Thymus (tissue), 11 donors: ENCODE data around the gene PIAS4. TPM values are rescaled to one million over a fixed set of nuclear protein-coding genes. Genes with fewer than 3 reads are reported as not detected.

Experiments
- DNase-seq, 9 donors: peaks; one replicate each; pipeline ENCODE4 v3.0.0-alpha.2; 2013; ENCODE audit warnings: low spot score in 9 of 9, low read depth in 6 of 9, missing footprints in 1 of 9
- H3K27ac ChIP-seq, 2 donors: one replicate each; pipeline ENCODE4 v1.5.1; 2013; ENCODE audit warnings: control low read depth in 1 of 2, low read depth in 1 of 2, low read length in 1 of 2, mild to moderate bottlenecking in 1 of 2, moderate library complexity in 1 of 2
- H3K27me3 ChIP-seq, 2 donors: one replicate each; pipeline ENCODE4 v1.5.1; 2013; ENCODE audit warnings: low read length in 1 of 2; ENCODE audit not compliant: control insufficient read depth in 2 of 2, insufficient read depth in 1 of 2
- H3K36me3 ChIP-seq, 2 donors: one replicate each; pipeline ENCODE4 v1.5.1; 2013; ENCODE audit warnings: low read length in 1 of 2, mild to moderate bottlenecking in 1 of 2, moderate library complexity in 1 of 2; ENCODE audit not compliant: control insufficient read depth in 2 of 2, insufficient read depth in 2 of 2
- H3K4me1 ChIP-seq, 2 donors: one replicate each; pipeline ENCODE4 v1.5.1; 2013; ENCODE audit warnings: low read length in 2 of 2; ENCODE audit not compliant: control insufficient read depth in 2 of 2, insufficient read depth in 2 of 2
- H3K4me3 ChIP-seq, 2 donors: one replicate each; pipeline ENCODE4 v1.5.1; 2013; ENCODE audit warnings: low read length in 2 of 2, control low read depth in 1 of 2, mild to moderate bottlenecking in 1 of 2
- H3K9me3 ChIP-seq, 2 donors: one replicate each; pipeline ENCODE4 v1.5.1; 2013; ENCODE audit warnings: low read length in 1 of 2, mild to moderate bottlenecking in 1 of 2; ENCODE audit not compliant: control insufficient read depth in 2 of 2, insufficient read depth in 1 of 2
- WGBS: extraction: QIAGEN DNeasy Blood & Tissue Kit; methylation state at CpG from one replicate; pipeline ENCODE4 v1.1.7; 2013; 5-methylcytosine and 5-hydroxymethylcytosine counted together
- polyA plus RNA-seq: library from polyadenylated mRNA; stranded (reverse); fragments of 200-250 nt; gene quantifications from one replicate; pipeline ENCODE4 v1.2.3, GENCODE V29; 2013
- total RNA-seq: library from RNA; stranded (reverse); fragments of 120-200 nt; gene quantifications from one replicate; pipeline ENCODE4 v1.2.4, GENCODE V29; 2013
- donor health status: healthy.

Gene PIAS4
- total and polyA plus RNA-seq, 2 donors, result 10.8 to 13.4 TPM

DNA sequence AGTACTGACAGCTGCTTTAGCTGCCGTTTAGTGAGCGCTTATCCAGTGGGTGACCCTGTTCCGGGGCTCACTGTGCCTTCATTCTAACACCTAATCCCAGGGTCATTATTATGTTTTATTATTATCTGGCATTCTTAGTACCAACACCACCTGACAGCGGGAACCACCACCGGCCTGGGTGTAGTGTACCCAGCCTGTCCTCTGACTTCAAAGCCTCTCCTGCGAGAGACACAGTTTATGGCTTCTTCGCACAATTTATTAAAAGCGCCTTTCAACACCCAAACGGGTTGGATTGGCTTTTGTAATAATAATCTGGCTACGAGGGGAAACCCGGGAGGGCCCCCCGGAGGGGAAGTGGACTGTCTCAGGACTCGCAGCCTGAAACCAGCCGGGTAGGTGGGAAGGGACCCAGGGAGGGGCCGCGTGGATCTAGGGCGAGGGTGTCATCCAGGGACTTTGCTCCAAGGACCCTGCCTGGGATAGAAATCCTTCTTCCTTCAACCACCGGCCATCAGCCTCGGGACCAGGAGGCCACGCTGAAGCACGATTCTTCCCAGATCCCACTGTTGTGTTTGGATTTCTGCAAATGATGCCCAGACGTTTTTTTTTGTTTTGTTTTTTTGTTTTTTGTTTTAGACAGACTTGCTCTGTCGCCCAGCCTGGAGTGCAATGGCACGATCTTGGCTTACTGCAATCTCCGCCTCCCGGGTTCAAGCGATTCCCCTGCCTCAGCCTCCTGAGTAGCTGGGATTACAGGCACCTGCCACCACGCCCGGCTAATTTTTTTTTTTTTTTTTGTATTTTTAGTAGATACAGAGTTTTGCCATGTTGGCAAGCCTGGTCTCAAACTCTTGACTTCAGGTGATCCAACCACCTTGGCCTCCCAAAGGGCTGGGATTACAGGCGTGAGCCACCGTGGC, 60.8 kb downstream of the PIAS4 start:
- Histone ChIP-seq H3K27me3 (peaks cover 0 to 16% of the 10 kb centered on the region in 2 donors), H3K27ac (peak overlapping the region; percentile 89 to 96), H3K4me3 (peak overlapping the region; percentile 91 to 94), H3K9me3 (no peaks in the 10 kb centered on the region), H3K36me3 (peaks cover under 1 to 6% of the 10 kb centered on the region in 2 donors), H3K4me1 (peaks cover 20 to 35% of the 10 kb centered on the region in 2 donors)
- DNase-seq, result no peak
- WGBS, result 34% methylated on average over 31 of the region's 31 CpGs

DNA sequence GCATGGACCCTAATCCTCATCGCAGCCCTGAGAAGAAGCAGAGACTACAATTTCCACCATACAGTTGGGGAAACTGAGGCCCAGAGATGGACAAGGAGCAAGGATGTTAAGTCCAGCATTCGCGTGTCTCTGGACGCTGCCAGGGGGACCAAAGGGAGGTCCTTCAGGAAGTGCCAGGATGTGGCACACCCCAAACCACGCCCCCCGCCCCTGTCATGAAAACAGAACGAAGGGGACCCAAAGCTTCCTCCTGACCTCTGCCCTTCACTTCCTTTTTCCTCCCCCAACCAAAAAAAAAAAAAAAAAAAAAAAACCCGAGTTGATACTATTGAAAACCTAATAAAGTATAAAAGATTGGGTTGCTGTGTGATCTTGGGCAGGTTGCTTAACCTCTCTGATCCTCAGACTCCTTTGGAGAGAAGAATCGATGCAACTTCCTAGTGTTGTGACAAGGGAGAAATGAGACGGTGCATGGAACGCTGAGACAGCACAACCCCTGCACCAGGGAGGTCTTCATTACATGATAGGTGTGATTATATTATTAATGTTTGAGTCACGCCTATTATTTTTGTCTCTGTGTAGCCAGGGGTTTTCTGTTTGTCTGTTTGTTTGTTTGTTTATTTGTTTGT, 61.9 kb downstream of the PIAS4 start:
- WGBS, result 48% methylated on average over 12 of the region's 12 CpGs
- Histone ChIP-seq H3K4me3 (no peak overlapping the region), H3K27ac (peak overlapping the region in 1 of 2 donors; percentile 49), H3K4me1 (peaks cover 13 to 24% of the 10 kb centered on the region in 2 donors), H3K27me3 (peaks cover 0 to 16% of the 10 kb centered on the region in 2 donors), H3K36me3 (no peaks in the 10 kb centered on the region), H3K9me3 (no peaks in the 10 kb centered on the region)
- peak in 2 of 9 donors; percentile 46 to 62 for DNase-seq

DNA sequence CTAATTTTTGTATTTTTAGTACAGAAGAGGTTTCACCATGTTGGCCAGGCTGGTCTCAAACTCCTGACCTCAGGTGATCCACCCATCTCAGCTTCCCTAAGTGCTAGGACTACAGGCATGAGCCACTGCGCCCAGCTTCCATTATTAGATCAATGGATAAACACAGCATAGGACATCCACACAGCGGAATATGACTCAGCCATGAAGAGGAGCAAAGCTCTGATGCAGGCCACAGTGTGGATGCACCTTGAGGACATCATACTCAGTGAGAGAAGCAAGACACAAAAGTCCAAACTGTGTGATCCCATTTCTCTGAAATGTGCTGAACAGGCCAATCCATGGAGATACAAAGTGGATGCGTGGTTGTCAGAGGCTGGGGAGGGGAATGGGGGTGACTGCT, 64.1 kb downstream of the PIAS4 start:
- Histone ChIP-seq H3K4me3 (no peak overlapping the region), H3K36me3 (no peaks in the 10 kb centered on the region), H3K9me3 (peaks cover 0 to 4% of the 10 kb centered on the region in 2 donors), H3K4me1 (peaks cover 12 to 26% of the 10 kb centered on the region in 2 donors), H3K27me3 (peaks cover 0 to 16% of the 10 kb centered on the region in 2 donors), H3K27ac (no peak overlapping the region)
- DNase-seq, result no peak
- WGBS, result 97% methylated on average over 3 of the region's 3 CpGs

DNA sequence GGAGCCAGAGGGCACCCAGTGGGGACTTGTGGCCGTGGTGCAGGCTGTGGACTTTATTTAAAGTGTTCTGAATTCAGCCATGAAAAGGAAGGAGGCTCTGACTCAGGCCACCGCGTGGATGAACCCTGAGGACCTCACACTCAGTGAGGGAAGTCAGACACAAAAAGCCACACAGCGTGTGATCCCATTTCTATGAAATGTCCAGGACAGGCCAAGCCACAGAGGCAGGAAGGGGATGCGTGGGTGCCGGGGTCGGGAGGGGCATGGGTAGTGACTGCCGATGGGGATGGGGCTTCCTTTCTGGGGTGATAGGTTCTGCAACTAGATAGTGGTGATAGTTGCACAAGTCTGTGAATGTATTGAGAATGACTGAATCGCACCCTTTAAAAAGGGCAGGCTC, 67.8 kb downstream of the PIAS4 start:
- H3K9me3 ChIP-seq, result peaks cover 0 to 4% of the 10 kb centered on the region in 2 donors
- no peak for DNase-seq
- H3K4me1 ChIP-seq, result peaks cover 8 to 25% of the 10 kb centered on the region in 2 donors
- H3K27me3 ChIP-seq, result no peaks in the 10 kb centered on the region
- H3K27ac ChIP-seq, result no peak overlapping the region
- WGBS, result 70% methylated on average over 9 of the region's 9 CpGs
- no peaks in the 10 kb centered on the region for H3K36me3 ChIP-seq
- no peak overlapping the region for H3K4me3 ChIP-seq

- Histone ChIP-seq H3K4me1 (peaks cover 8 to 25% of the 10 kb centered on the region in 2 donors), H3K36me3 (no peaks in the 10 kb centered on the region), H3K9me3 (peaks cover 0 to 8% of the 10 kb centered on the region in 2 donors), H3K27me3 (no peaks in the 10 kb centered on the region), H3K27ac (no peak overlapping the region), H3K4me3 (no peak overlapping the region)
- WGBS, result 96% methylated on average over 3 of the region's 3 CpGs
- no peak for DNase-seq
Measured at GRCh38 chr19:4077007-4077374, 69.5 kb downstream of the PIAS4 start.

DNA sequence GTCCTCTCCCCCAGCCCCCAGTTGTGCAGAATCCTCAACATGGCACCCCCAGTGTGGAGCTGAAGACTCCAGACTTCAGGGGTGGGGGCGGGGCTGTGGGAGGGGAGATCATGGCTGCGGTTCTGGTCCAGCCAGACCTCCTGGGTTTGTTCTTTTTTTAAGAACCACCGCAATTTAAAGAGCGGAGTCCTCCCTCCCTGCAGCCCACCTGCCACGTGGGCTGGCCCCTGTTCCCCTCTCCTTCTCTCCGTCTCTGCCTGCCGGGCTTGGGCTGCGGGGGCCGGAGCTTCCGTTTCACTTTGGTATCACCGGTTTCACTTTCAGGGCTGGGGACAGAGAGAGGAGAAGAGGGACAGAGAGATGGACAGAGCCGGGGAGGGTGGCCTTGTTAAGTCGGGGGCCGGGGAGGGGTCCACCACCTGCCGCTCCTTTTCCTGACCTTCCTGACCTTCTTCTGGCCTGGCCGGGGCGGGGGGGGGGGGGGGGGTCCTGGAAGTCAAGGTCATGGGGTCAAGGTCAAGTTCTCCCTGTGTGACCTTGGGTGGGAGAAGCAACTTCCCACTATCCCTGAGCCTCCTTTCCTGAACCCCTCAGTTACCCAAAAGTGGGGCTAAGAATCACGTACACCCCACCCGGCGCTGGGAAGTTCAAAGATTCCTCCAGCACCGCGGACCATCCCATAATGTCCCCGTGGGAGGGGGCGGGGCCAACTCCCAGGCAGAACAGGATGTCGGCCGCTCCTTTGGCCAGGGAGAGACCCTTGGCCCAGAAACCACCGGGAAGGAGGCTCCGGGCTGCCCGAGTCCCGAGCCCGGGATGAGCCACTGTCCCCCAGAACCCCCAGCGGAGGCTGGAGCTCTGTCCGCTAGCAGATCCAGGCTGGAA, 70.5 kb downstream of the PIAS4 start:
- H3K36me3 ChIP-seq, result no peaks in the 10 kb centered on the region
- peak overlapping the region in 1 of 2 donors; percentile 74 for H3K27ac ChIP-seq
- H3K27me3 ChIP-seq, result no peaks in the 10 kb centered on the region
- peak in 2 of 9 donors; percentile 54 to 74 for DNase-seq
- H3K4me3 ChIP-seq, result peak overlapping the region; percentile 53 to 68
- H3K4me1 ChIP-seq, result peaks cover 8 to 25% of the 10 kb centered on the region in 2 donors
- H3K9me3 ChIP-seq, result peaks cover 0 to 8% of the 10 kb centered on the region in 2 donors
- 26% methylated on average over 33 of the region's 33 CpGs for WGBS

GRCh38 chr19:4080473-4080872, 72.9 kb downstream of the PIAS4 start:
- no peak for DNase-seq
- H3K27me3 ChIP-seq, result no peaks in the 10 kb centered on the region
- no peak overlapping the region for H3K27ac ChIP-seq
- H3K36me3 ChIP-seq, result no peaks in the 10 kb centered on the region
- 89% methylated on average over 6 of the region's 6 CpGs for WGBS
- peaks cover 16 to 41% of the 10 kb centered on the region in 2 donors for H3K4me1 ChIP-seq
- H3K4me3 ChIP-seq, result no peak overlapping the region
- H3K9me3 ChIP-seq, result peaks cover 0 to 15% of the 10 kb centered on the region in 2 donors

DNA sequence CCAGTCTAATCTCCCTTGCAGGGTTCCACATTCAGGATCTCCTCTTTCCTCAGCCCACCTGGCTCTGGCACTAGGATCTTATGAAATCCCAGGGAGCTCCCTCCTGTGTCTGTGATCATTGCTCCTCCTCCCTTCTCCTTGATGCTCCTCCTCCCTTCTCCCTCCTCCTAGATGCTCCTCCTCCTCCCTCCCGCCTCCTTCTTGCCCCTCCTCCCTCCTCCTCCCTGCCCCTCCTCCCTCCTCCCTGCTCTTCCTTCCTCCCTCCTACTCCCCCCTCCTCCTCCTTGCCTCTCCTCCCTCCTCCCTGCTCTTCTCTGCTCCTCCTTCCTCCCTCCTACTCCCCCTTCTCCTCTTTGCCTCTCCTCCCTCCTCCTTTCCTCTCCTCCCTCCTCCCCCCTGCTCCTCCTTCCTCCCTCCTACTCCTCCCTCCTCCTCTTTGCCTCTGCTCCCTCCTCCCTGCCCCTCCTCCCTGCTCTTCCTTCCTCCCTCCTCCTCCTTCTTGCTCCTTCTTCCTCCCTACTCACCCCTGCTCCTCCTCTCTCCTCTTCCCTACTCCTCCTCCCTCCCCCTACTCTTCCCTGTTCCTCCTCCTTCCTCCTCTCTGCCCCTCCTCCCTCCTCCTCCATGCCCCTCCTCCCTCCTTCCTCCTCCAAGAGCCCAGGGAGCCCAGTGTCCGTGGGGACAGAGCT, 74.0 kb downstream of the PIAS4 start:
- WGBS, result 76% methylated on average over 2 of the region's 2 CpGs

More for the DNA sequence above, 74.0 kb downstream of the PIAS4 start:
- H3K9me3 ChIP-seq, result peaks cover 0 to 14% of the 10 kb centered on the region in 2 donors
- H3K27me3 ChIP-seq, result no peaks in the 10 kb centered on the region
- no peaks in the 10 kb centered on the region for H3K36me3 ChIP-seq
- no peak for DNase-seq
- no peak overlapping the region for H3K27ac ChIP-seq
- no peak overlapping the region for H3K4me3 ChIP-seq
- H3K4me1 ChIP-seq, result peaks cover 16 to 45% of the 10 kb centered on the region in 2 donors
